HG03025 (cell line): ENCODE measurements around the gene PDE4D.

ENCODE experiments used
- ATAC-seq: cut with Tn5 transposase; IDR thresholded peaks from one replicate; pipeline ENCODE4 v1.9.1; 2021; ENCODE audit warnings: mild to moderate bottlenecking, moderate library complexity; ENCODE audit not compliant: unreplicated experiment, low FRiP score

Gene PDE4D

DNA sequence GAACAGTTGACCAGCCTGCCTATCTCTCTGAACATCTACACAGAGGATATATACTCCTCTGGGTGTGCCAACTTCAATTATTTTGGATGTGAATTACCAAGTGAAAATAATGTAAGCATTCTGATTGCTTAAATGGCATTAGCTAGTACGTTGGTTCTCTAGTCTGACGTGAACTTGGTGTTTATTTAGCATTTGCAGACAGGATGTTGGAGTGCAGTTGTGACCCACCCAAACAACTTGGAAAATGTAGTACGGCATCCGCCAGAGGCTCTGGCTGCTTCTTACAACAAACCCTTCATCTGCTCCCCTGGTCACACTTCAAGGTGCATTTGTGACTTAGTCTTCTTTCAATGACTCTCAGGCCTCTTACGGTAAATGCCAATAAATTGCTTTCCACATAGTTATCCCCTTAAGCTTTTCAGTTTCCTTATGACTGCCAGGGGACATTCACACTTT, 616.6 kb downstream of the PDE4D start:
- no peak for ATAC-seq

- ATAC-seq: no peak
Observed at GRCh38 chr5:59276325-59276675, 617.2 kb downstream of the PDE4D start.

DNA sequence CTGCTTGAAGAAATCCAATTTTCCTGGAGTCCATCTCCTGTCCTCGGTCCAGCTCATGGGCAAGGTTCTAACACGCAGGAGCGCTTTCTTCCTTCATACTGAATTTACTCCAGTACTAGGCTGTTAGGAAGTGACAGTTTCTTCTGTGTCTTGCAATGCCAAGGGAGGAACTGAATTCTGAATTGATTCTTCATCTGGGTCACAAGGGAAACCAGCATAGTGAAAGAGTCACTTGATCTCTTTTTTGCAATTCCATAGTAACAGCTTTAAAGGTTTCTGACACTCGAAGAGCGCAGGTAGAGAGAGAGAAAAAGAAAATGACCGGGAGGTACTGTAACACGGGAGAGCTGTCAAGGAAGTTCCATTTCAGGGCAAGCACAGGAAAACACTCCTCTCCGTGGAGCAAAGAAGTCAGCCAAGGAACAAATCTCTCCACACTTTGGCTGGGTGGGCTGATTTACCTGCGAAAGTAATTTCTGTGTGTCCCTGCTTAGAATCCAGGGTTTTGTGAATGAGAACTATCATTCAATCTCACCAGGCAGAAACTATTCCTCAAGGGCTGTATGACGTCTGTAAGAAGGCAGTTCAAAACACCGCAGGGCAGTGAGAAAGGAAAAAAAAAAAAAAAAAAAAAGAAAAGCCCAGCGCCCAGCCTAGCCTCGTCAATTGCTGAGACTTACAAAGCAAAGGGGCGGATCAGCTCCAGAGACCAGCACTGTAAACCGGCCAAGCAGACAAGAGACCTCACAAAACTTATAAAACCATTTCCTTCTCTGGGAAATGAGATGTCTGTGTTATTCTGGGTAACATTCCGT, 617.8 kb downstream of the PDE4D start:
- no peak for ATAC-seq

GRCh38 chr5:59275170-59275509, 618.4 kb downstream of the PDE4D start:
- ATAC-seq: no peak

DNA sequence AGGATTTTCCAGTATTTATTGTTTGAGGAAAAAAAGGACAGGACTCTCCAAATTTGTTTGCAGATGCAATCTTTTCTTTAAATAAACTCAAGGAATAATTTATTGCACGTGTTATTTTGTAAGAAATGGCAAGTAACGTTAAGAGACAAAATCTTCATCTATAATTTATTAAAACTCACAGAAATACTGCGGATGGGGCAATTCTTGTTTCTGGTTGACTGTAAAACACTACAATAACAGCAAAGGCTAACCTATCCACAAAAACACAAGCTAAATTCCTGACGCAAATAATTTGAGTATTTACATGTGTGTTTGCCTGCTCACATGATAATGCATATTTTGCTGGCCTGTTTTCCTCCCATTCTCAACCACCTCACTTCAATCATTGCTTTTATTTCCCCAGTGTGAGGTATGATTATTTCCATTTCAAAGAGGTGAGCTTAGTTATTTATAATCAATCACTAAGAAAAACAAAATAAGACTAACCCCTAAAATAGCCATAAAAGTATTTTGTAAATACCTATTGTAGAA, 619.4 kb downstream of the PDE4D start:
- no peak for ATAC-seq

GRCh38 chr5:59272809-59273427, 620.6 kb downstream of the PDE4D start:
- ATAC-seq: no peak

DNA sequence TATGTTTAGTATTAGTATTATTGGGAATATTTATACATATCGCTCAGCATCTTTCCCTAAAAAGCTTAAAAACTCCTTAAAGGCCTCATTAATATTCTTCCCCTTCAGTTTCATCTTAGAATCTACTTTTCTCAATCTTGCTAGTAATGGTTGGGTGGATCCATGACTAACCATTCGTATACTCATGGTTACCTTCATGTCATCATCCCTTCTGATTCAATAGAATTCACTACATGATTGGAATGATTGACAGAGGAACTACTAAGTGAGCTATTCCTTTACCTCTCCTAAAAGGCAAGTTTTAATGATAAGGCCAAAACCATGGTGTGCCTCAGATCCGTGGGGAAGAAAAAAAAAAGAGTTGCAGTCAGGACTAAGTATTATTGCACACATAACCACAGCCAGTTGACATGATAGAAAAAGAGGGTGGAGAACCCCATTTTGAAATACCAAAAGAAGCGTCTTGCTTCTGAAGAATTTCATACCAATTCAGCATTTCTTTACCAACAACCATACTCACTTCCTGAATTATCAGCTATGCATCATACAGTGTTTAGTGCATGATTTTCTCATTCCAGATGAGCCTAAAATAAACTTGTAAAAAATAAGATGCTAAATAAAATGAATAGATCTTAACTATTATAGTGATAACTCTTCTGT, 624.6 kb downstream of the PDE4D start:
- ATAC-seq: no peak

- no peak for ATAC-seq
Observed at GRCh38 chr5:59267033-59267432, 626.5 kb downstream of the PDE4D start.

- no peak for ATAC-seq
Observed at GRCh38 chr5:59266410-59266809, 627.1 kb downstream of the PDE4D start.

GRCh38 chr5:59264639-59265245, 628.8 kb downstream of the PDE4D start:
- no peak for ATAC-seq

GRCh38 chr5:59264013-59264412, 629.5 kb downstream of the PDE4D start:
- ATAC-seq: no peak

DNA sequence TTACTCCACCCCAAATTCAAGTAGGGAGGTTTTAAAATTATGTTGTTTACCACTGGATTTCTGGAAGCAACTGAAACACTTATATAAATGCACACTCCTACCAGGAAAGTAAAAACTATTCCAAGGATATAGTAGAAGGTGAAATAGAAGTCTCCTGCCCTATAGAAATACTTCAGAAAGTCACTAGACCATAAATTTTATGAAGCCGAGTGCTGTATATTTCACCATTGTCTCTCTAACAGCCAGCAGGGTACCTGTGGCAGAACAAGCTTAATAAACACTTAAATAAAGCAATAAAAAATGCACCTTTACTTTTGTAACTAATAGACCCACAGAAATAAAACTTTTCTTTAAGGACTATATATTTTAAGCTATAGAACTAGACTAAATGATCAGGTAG, 631.6 kb downstream of the PDE4D start:
- no peak for ATAC-seq

DNA sequence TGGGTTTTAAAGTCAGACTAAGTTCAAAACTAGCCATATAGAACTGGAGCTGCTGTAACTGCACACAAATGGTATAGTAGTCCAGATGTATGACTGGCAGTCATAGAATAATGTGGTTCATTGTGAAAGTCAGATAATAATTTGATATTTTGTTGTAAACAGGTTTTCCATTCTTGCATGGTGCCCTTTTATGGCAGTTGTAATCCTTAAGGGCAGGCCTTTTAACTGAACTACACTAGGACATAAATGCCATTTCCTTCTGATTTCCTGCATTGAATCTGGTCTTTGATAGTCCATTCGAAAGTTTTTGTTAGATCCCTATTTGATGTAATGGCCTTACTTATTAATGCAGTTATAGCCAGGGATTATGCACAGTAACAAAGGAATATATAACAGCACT, 632.6 kb downstream of the PDE4D start:
- no peak for ATAC-seq

DNA sequence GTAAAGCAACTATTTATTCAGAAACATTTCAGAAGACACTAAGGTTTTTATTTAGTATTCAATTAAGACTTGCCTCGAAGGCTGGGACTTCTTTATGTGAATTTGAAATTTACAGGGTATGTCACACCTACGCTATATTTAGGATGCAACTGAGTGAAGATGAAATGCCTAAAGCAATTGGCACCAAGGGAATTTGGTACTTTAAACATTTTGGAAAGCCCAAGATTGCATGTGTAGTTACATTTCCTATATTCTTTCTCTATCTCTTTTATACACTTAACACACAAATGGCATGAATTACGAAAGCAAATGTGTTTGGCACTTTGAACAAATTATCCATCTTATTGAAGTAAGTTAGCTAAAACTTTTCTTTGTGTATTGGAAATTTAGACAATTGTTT, 633.3 kb downstream of the PDE4D start:
- ATAC-seq: no peak

DNA sequence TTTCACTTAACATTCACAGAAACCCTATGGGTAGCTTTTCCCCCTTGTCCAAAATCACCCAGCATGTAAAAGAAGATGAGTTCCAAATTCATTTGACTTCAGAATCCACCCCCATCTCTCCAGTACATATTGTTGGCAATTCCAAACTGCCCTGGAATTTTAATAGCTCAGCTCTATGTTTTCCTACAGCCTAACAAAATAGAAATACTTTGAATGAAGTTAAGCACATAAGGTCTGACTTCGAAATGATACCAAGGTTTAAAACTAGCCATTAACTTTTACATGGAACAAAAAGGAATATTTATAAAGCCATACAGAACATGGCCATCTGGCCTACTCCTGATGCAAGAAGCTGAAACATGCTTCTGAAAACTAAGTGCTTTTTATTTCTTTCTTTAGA, 634.3 kb downstream of the PDE4D start:
- no peak for ATAC-seq

DNA sequence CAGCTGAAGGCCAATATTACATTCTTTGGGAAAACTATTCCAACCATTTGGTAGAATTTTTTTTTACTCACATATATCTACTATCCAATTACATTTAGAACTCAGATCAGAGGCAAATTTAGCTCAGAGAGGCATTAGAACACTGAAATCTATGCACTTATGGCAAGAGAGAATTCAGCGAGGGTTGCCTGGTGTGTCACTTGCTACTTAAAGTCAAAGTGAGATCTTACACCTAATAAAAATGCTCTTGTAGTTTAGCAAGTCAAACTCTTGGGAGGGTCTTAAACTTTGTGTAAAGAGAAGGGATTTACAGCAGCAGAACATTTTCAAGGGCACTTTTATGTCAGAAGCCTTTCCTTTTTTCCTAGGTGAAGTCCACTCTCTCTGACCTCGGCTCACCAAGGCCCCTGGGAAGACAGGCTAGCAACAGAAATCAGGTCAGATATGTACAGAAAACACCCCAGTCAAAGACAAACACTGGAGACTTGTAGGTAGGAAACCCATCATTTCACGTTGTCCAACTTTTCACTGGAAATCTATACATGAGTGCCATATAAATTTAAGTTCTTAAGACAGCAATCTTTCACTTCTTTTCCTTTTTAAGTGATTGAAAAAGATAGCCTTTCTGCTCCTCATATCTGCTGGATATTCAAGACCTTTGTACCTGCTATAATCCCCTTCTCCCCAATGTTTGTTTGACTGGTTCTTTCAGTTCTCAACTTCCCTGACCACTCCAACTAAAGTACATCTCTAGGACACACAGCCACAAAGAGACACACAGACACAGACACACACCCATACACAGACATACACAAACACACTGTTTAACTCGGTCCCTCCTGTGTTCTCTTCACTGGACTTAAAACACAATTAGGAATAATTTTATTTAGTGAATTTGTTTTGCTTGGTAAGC, 635.8 kb downstream of the PDE4D start:
- ATAC-seq: no peak

DNA sequence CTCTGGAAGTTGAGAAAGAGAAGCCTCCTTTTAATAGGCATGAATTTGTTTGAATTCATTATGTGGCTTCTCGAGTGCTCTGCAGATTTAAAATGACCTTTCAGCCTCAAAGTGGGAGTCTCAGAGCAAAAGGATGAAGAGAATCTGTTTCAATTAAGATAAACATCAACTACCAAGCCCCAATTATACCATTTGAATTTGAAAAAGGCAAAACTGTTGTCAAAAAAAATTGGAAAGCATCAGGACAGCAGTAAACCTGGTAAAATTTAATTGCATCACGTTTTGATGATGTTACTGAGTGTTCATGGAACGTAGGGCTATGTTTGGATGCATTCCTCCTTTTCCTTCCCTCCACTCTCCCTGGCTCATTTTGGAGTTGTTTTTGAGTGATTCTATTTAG, 637.2 kb downstream of the PDE4D start:
- no peak for ATAC-seq

DNA sequence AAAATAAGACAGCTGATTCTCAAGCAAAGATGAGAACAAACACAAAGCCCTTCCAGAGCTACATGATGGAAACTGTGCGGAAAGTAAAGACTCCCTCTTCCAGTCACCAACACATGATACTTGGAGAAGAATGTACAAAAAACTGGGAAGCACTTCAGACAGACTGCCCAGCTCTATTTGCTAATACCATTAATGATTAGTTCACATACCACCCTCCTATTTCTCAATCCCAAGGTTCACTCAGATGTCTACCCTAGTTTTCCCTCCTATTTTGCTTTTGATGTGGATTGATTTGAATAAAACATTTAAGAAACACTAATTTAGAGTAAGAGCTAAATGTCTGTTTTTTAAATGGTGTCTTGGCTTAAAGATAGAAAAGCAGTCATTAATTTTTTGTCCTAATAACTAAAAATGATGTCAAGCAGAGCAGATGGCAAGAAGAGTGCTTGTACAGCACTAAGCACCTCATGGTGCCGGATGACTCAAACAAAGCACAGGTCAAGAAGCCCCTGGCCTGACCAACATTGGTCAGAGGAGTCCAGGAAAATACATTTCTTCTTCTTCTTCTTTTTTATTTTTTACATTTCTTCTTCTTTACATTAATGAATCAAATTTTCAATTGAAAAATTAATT, 639.4 kb downstream of the PDE4D start:
- no peak for ATAC-seq

GRCh38 chr5:59253625-59254024, 639.9 kb downstream of the PDE4D start:
- no peak for ATAC-seq

DNA sequence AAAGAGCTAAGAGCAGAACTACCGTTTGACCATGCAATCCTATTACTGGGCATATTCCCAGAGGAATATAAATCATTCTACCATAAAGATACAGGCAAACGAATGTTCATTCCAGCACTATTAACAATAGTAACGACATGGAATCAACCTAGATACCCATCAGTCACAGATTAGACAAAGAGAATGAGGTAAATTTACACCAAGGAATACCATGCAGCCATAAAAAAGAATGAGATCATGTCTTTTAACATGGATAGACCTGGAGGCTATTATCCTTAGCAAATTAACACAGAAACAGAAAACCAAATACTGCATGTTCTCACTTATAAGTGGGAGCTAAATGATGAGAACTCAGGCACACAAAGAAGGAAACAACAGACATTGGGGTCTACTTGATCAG, 641.9 kb downstream of the PDE4D start:
- ATAC-seq: no peak
